HEK293 (cell line): ENCODE results near the gene GYS2.

Experiments used
- CTCF ChIA-PET: fragments of 350-600 bp; formaldehyde crosslinking; extraction: SDS; loops from one replicate; lab custom pipeline; 2021; ENCODE audit warnings: antibody characterized with exemption; lab: Yijun Ruan, JAX
- POLR2A ChIA-PET: fragments of 300-600 bp; formaldehyde crosslinking; extraction: SDS; loops from one replicate; lab custom pipeline; 2020; ENCODE audit warnings: antibody characterized with exemption, inconsistent platforms; lab: Yijun Ruan, JAX
- H3K27ac ChIP-seq: fragments of 200-500 bp; sonication (Bioruptor generic); 2 replicates; pipeline ENCODE4 v1.5.1; 2014; ENCODE audit warnings: low read depth, low read length, control low read depth, inconsistent platforms; ENCODE audit errors: extremely low read depth
- H3K36me3 ChIP-seq, 2 experiments: fragments of 200-500 bp in 1 of 2; sonication (Bioruptor generic) in 1 of 2; 1 replicate in 1 of 2; 2 replicates in 1 of 2; pipeline ENCODE4 v1.5.1; 2014 to 2017; ENCODE audit warnings: inconsistent platforms in 2 of 2, low read length in 2 of 2; ENCODE audit not compliant: control insufficient read depth in 2 of 2, insufficient read depth in 1 of 2
- H3K4me1 ChIP-seq: fragments of 200-500 bp; sonication (Bioruptor generic); 2 replicates; pipeline ENCODE4 v1.5.1; 2014; ENCODE audit warnings: mild to moderate bottlenecking, low read length, inconsistent platforms; ENCODE audit not compliant: control insufficient read depth, insufficient read depth
- H3K4me3 ChIP-seq: 2 replicates; pipeline ENCODE4 v1.5.1; 2011; ENCODE audit warnings: low read depth, mild to moderate bottlenecking, control low read depth, low read length, moderate library complexity
- H3K9me3 ChIP-seq: fragments of 200-500 bp; sonication (Bioruptor generic); 2 replicates; pipeline ENCODE4 v1.5.1; 2014; ENCODE audit warnings: low read depth, low read length, inconsistent platforms; ENCODE audit not compliant: control insufficient read depth, insufficient read depth
- OSR2 ChIP-seq: fragments of 450-650 bp; formaldehyde crosslinking; IDR thresholded peaks from 2 replicates; pipeline ENCODE4 v1.5.1; 2016; ENCODE audit warnings: missing biosample characterization, missing genetic modification characterization
- SCRT2 ChIP-seq: fragments of 450-650 bp; formaldehyde crosslinking; IDR thresholded peaks from 2 replicates; pipeline ENCODE4 v1.5.1; 2016; ENCODE audit warnings: missing biosample characterization, missing genetic modification characterization
- ZNF214 ChIP-seq: fragments of 450-650 bp; formaldehyde crosslinking; IDR thresholded peaks from 2 replicates; pipeline ENCODE4 v1.5.1; 2017; ENCODE audit warnings: missing biosample characterization, mild to moderate bottlenecking, missing genetic modification characterization, borderline replicate concordance
- ZNF404 ChIP-seq: fragments of 450-650 bp; formaldehyde crosslinking; IDR thresholded peaks from 2 replicates; pipeline ENCODE4 v1.5.1; 2017; ENCODE audit warnings: missing biosample characterization, missing genetic modification characterization
- ZNF558 ChIP-seq: fragments of 450-650 bp; formaldehyde crosslinking; IDR thresholded peaks from 2 replicates; pipeline ENCODE4 v1.5.1; 2016; ENCODE audit warnings: missing biosample characterization, missing genetic modification characterization
- ZNF660 ChIP-seq: fragments of 450-650 bp; IDR thresholded peaks from 2 replicates; pipeline ENCODE4 v1.5.1; 2018; ENCODE audit warnings: missing biosample characterization, mild to moderate bottlenecking, missing genetic modification characterization
- ZNF768 ChIP-seq: fragments of 450-650 bp; formaldehyde crosslinking; IDR thresholded peaks from 2 replicates; pipeline ENCODE4 v1.5.1; 2018; ENCODE audit warnings: missing biosample characterization, mild to moderate bottlenecking, missing genetic modification characterization
- TF ChIP-seq, protein P1 (sequence below): fragments of 450-650 bp; formaldehyde crosslinking; optimal IDR thresholded peaks from 2 replicates; pipeline ENCODE3; 2016; ENCODE audit warnings: missing biosample characterization, mild to moderate bottlenecking, missing genetic modification characterization
- TF ChIP-seq, protein P2 (sequence below): fragments of 450-650 bp; formaldehyde crosslinking; IDR thresholded peaks from 2 replicates; pipeline ENCODE4 v1.5.1; 2016; ENCODE audit warnings: missing biosample characterization, missing genetic modification characterization
- TF ChIP-seq, protein P3 (sequence below): fragments of 450-650 bp; formaldehyde crosslinking; IDR thresholded peaks from 2 replicates; pipeline ENCODE4 v1.5.1; 2017; ENCODE audit warnings: missing biosample characterization, missing genetic modification characterization
- TF ChIP-seq, protein P4 (sequence below): fragments of 450-650 bp; formaldehyde crosslinking; IDR thresholded peaks from 2 replicates; pipeline ENCODE4 v1.5.1; 2016; ENCODE audit warnings: missing biosample characterization, missing genetic modification characterization
- TF ChIP-seq, protein P5 (sequence below): fragments of 450-650 bp; formaldehyde crosslinking; conservative IDR thresholded peaks from 2 replicates; pipeline ENCODE4 v1.5.1; 2016; ENCODE audit warnings: low read depth, missing biosample characterization, missing genetic modification characterization
- TF ChIP-seq, protein P6 (sequence below): fragments of 450-650 bp; formaldehyde crosslinking; IDR thresholded peaks from 2 replicates; pipeline ENCODE4 v1.5.0; 2017; ENCODE audit warnings: missing biosample characterization, missing genetic modification characterization, borderline replicate concordance

The GYS2 gene

DNA sequence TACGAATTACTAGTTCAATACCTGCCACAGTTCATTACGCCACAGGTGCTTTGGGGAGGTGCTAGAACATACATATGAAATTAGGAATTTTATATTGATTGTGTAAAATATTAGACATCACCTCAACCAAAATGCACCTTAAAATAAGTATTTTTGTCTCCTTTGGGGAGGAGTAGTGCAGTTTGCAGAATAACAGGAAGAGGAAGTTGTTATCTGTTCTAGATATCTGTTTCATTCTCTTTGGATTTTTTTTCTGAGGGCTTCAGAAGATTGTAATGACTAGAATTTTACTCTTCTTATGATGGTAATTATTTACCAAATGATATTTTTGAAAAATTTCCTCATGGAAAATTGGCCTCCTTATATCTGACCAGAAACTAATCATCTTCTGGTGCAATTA is 9.9 kb upstream of the GYS2 start (continued):
- TF ChIP-seq SCRT2 (tag by site-specific recombination) (no peak), ZNF768 (tag by site-specific recombination) (no peak)
- TF ChIP-seq, protein P1, sequence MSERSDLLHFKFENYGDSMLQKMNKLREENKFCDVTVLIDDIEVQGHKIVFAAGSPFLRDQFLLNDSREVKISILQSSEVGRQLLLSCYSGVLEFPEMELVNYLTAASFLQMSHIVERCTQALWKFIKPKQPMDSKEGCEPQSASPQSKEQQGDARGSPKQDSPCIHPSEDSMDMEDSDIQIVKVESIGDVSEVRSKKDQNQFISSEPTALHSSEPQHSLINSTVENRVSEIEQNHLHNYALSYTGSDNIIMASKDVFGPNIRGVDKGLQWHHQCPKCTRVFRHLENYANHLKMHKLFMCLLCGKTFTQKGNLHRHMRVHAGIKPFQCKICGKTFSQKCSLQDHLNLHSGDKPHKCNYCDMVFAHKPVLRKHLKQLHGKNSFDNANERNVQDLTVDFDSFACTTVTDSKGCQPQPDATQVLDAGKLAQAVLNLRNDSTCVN (tag by site-specific recombination) = no peak
- TF ChIP-seq, protein P2, sequence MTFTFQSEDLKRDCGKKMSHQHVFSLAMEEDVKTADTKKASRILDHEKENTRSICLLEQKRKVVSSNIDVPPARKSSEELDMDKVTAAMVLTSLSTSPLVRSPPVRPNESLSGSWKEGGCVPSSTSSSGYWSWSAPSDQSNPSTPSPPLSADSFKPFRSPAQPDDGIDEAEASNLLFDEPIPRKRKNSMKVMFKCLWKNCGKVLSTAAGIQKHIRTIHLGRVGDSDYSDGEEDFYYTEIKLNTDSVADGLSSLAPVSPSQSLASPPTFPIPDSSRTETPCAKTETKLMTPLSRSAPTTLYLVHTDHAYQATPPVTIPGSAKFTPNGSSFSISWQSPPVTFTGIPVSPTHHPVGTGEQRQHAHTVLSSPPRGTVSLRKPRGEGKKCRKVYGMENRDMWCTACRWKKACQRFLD (tag by site-specific recombination) = no peak

DNA sequence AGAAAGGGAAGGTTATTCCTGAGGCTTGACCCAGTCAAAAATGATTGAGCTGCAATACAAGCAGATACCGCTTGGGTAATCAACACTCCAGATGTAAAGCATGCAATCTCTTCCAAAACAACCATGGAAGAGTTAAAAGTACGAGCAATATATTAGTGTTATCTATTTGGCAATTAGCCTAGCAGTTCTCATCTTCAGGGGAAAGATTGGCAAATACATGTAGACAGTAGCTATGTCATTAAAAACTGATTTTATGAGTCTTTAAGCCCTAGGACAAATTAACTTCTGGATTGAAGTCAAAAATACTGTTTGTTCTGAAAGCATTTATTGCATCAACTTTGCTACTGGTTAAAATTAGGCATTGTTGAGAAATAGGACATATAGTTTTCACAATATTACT is 9.3 kb upstream of the GYS2 start:
- Histone ChIP-seq H3K36me3 (no peaks in the 10 kb centered on the region), H3K4me3 (no peak overlapping the region), H3K9me3 (no peaks in the 10 kb centered on the region), H3K4me1 (no peaks in the 10 kb centered on the region), H3K27ac (no peak overlapping the region)
- TF ChIP-seq, protein P3, sequence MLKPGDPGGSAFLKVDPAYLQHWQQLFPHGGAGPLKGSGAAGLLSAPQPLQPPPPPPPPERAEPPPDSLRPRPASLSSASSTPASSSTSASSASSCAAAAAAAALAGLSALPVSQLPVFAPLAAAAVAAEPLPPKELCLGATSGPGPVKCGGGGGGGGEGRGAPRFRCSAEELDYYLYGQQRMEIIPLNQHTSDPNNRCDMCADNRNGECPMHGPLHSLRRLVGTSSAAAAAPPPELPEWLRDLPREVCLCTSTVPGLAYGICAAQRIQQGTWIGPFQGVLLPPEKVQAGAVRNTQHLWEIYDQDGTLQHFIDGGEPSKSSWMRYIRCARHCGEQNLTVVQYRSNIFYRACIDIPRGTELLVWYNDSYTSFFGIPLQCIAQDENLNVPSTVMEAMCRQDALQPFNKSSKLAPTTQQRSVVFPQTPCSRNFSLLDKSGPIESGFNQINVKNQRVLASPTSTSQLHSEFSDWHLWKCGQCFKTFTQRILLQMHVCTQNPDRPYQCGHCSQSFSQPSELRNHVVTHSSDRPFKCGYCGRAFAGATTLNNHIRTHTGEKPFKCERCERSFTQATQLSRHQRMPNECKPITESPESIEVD (tag by site-specific recombination) = peak; percentile 22; the same call in 1 of the 2 replicates
- TF ChIP-seq ZNF660 (peak; percentile 66; the same call in 1 of the 2 replicates), ZNF404 (tag by site-specific recombination) (no peak)
- ChIA-PET POLR2A (no interaction called here), CTCF (interaction anchor here (0.8 kb wide), 1 partner anchor 8 kb away, joined by 6 read pairs; no protein-coding TSS in a partner anchor)

DNA sequence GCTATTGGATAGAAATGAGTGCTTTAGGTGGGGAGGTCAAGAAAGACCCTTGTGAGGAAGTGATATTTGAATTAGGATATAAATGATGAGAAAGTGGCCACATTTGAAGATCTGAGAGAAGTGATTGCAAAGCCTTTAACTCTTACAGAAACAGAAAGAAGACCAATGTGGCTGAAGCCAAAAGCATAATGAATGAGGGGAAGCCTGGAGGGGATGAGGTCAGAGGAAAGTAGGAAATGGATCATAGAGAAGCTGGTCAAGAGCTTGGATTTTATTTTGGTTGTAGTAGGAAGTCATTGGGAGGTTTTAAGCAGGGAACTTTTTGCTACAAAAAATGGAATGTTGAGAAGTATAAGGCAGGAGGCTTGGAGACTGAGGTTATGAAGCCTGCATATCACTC is 3.5 kb upstream of the GYS2 start:
- ChIA-PET CTCF (interaction anchor here (1.0 kb wide), 1 partner anchor 72 kb away, joined by 3 read pairs; no protein-coding TSS in a partner anchor), POLR2A (no interaction called here)
- H3K4me3 ChIP-seq = no peak overlapping the region
- no peak overlapping the region for H3K27ac ChIP-seq
- H3K9me3 ChIP-seq = no peaks in the 10 kb centered on the region
- TF ChIP-seq OSR2 (tag by site-specific recombination) (no peak), ZNF558 (no peak), ZNF214 (tag by site-specific recombination) (no peak)
- TF ChIP-seq, protein P4, sequence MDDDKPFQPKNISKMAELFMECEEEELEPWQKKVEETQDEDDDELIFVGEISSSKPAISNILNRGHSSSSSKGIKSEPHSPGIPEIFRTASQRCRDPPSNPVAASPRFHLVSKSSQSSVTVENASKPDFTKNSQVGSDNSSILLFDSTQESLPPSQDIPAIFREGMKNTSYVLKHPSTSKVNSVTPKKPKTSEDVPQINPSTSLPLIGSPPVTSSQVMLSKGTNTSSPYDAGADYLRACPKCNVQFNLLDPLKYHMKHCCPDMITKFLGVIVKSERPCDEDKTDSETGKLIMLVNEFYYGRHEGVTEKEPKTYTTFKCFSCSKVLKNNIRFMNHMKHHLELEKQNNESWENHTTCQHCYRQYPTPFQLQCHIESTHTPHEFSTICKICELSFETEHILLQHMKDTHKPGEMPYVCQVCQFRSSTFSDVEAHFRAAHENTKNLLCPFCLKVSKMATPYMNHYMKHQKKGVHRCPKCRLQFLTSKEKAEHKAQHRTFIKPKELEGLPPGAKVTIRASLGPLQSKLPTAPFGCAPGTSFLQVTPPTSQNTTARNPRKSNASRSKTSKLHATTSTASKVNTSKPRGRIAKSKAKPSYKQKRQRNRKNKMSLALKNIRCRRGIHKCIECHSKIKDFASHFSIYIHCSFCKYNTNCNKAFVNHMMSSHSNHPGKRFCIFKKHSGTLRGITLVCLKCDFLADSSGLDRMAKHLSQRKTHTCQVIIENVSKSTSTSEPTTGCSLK (tag by site-specific recombination) = no peak
- TF ChIP-seq, protein P5, sequence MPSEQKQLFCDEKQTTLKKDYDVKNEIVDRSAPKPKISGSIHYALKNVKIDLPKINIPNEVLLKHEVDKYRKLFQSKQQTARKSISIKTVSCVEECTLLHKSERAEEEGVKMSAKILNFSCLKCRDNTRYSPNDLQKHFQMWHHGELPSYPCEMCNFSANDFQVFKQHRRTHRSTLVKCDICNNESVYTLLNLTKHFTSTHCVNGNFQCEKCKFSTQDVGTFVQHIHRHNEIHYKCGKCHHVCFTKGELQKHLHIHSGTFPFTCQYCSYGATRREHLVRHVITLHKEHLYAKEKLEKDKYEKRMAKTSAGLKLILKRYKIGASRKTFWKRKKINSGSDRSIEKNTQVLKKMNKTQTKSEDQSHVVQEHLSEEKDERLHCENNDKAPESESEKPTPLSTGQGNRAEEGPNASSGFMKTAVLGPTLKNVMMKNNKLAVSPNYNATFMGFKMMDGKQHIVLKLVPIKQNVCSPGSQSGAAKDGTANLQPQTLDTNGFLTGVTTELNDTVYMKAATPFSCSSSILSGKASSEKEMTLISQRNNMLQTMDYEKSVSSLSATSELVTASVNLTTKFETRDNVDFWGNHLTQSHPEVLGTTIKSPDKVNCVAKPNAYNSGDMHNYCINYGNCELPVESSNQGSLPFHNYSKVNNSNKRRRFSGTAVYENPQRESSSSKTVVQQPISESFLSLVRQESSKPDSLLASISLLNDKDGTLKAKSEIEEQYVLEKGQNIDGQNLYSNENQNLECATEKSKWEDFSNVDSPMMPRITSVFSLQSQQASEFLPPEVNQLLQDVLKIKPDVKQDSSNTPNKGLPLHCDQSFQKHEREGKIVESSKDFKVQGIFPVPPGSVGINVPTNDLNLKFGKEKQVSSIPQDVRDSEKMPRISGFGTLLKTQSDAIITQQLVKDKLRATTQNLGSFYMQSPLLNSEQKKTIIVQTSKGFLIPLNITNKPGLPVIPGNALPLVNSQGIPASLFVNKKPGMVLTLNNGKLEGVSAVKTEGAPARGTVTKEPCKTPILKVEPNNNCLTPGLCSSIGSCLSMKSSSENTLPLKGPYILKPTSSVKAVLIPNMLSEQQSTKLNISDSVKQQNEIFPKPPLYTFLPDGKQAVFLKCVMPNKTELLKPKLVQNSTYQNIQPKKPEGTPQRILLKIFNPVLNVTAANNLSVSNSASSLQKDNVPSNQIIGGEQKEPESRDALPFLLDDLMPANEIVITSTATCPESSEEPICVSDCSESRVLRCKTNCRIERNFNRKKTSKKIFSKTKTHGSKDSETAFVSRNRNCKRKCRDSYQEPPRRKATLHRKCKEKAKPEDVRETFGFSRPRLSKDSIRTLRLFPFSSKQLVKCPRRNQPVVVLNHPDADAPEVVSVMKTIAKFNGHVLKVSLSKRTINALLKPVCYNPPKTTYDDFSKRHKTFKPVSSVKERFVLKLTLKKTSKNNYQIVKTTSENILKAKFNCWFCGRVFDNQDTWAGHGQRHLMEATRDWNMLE (tag by site-specific recombination) = no peak
- TF ChIP-seq, protein P6, sequence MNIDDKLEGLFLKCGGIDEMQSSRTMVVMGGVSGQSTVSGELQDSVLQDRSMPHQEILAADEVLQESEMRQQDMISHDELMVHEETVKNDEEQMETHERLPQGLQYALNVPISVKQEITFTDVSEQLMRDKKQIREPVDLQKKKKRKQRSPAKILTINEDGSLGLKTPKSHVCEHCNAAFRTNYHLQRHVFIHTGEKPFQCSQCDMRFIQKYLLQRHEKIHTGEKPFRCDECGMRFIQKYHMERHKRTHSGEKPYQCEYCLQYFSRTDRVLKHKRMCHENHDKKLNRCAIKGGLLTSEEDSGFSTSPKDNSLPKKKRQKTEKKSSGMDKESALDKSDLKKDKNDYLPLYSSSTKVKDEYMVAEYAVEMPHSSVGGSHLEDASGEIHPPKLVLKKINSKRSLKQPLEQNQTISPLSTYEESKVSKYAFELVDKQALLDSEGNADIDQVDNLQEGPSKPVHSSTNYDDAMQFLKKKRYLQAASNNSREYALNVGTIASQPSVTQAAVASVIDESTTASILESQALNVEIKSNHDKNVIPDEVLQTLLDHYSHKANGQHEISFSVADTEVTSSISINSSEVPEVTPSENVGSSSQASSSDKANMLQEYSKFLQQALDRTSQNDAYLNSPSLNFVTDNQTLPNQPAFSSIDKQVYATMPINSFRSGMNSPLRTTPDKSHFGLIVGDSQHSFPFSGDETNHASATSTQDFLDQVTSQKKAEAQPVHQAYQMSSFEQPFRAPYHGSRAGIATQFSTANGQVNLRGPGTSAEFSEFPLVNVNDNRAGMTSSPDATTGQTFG (tag by site-specific recombination) = no peak
- TF ChIP-seq, all 188 proteins: peak for 0
- no peaks in the 10 kb centered on the region for H3K36me3 ChIP-seq
- H3K4me1 ChIP-seq = no peaks in the 10 kb centered on the region
